GM20000 (cell line): ENCODE results near the gene ZNF469.

Source experiments
- DNase-seq: peaks from one replicate; pipeline ENCODE4 v3.0.0; 2012; ENCODE audit warnings: low spot score
- CTCF ChIP-seq: IDR thresholded peaks from 2 replicates; pipeline ENCODE4 v1.5.1; 2012; ENCODE audit warnings: mild to moderate bottlenecking, control low read depth; ENCODE audit errors: extremely low read depth, missing control alignments

ZNF469 gene

GRCh38 chr16:88417684-88418476 lies 35.1 kb downstream of the ZNF469 start:
- DNase-seq = no peak
- no peak for TF ChIP-seq CTCF

- no peak for TF ChIP-seq CTCF
- DNase-seq = no peak
Observed at GRCh38 chr16:88418869-88419268, 36.1 kb downstream of the ZNF469 start.

- no peak for TF ChIP-seq CTCF
- DNase-seq = no peak
Observed at GRCh38 chr16:88419790-88420189, 37.0 kb downstream of the ZNF469 start.

GRCh38 chr16:88420496-88420895 lies 37.7 kb downstream of the ZNF469 start:
- no peak for TF ChIP-seq CTCF

GRCh38 chr16:88421301-88421700 lies 38.5 kb downstream of the ZNF469 start:
- no peak for DNase-seq
- TF ChIP-seq CTCF = no peak

More at GRCh38 chr16:88420496-88420895, 37.7 kb downstream of the ZNF469 start:
- no peak for DNase-seq

- DNase-seq = no peak
Observed at GRCh38 chr16:88421871-88422433, 39.2 kb downstream of the ZNF469 start.

More at GRCh38 chr16:88421871-88422433, 39.2 kb downstream of the ZNF469 start:
- TF ChIP-seq CTCF = no peak
